GM19397 (cell line): ENCODE results near the gene HDAC7.

ENCODE experiments used
- ATAC-seq: cut with Tn5 transposase; IDR thresholded peaks from one replicate; pipeline ENCODE4 v1.9.1; 2021; ENCODE audit warnings: mild to moderate bottlenecking, moderate library complexity; ENCODE audit not compliant: unreplicated experiment

Gene HDAC7

GRCh38 chr12:47797441-47797840 lies 22.3 kb downstream of the HDAC7 start:
- ATAC-seq = peak; percentile 56

GRCh38 chr12:47795814-47796411 lies 23.8 kb downstream of the HDAC7 start:
- no peak for ATAC-seq

GRCh38 chr12:47795121-47795813 lies 24.4 kb downstream of the HDAC7 start:
- ATAC-seq = no peak

GRCh38 chr12:47794679-47795078 lies 25.0 kb downstream of the HDAC7 start:
- no peak for ATAC-seq

GRCh38 chr12:47793015-47793681 lies 26.6 kb downstream of the HDAC7 start:
- ATAC-seq = no peak

- ATAC-seq = no peak
Observed at GRCh38 chr12:47791874-47792273, 27.8 kb downstream of the HDAC7 start.

GRCh38 chr12:47791351-47791746 lies 28.4 kb downstream of the HDAC7 start:
- no peak for ATAC-seq

- no peak for ATAC-seq
Observed at GRCh38 chr12:47790676-47791350, 28.9 kb downstream of the HDAC7 start.

- no peak for ATAC-seq
Observed at GRCh38 chr12:47789712-47790489, 29.8 kb downstream of the HDAC7 start.

- no peak for ATAC-seq
Observed at GRCh38 chr12:47789141-47789540, 30.6 kb downstream of the HDAC7 start.

GRCh38 chr12:47787596-47788319 lies 31.9 kb downstream of the HDAC7 start:
- ATAC-seq = no peak

- no peak for ATAC-seq
Observed at GRCh38 chr12:47786662-47787280, 32.9 kb downstream of the HDAC7 start.

- ATAC-seq = no peak
Observed at GRCh38 chr12:47785887-47786661, 33.6 kb downstream of the HDAC7 start.

- ATAC-seq = no peak
Observed at GRCh38 chr12:47785036-47785886, 34.4 kb downstream of the HDAC7 start.

GRCh38 chr12:47783821-47784819 lies 35.6 kb downstream of the HDAC7 start:
- no peak for ATAC-seq

- ATAC-seq = no peak
Observed at GRCh38 chr12:47783024-47783755, 36.5 kb downstream of the HDAC7 start.
